Mesendoderm (in vitro differentiated cells): Measurements from ENCODE around the gene EXOC7.

ENCODE experiments used
- DNase-seq: peaks from one replicate; pipeline ENCODE4 v3.0.0; 2013
- H2AK5ac ChIP-seq: 2 replicates; pipeline ENCODE4 v1.6.1; 2013; ENCODE audit warnings: low read length, inconsistent platforms
- H2BK120ac ChIP-seq: 2 replicates; pipeline ENCODE4 v1.6.1; 2013; ENCODE audit warnings: low read depth, mild to moderate bottlenecking, low read length, moderate library complexity, mixed read lengths
- H2BK15ac ChIP-seq: replicated peaks from 2 replicates; pipeline ENCODE4 v1.6.1; 2013; ENCODE audit warnings: low read depth, mild to moderate bottlenecking, moderate library complexity
- H2BK5ac ChIP-seq: 2 replicates; pipeline ENCODE4 v1.6.1; 2013; ENCODE audit warnings: low read length, inconsistent platforms
- H3K18ac ChIP-seq: 2 replicates; pipeline ENCODE4 v1.6.1; 2013; ENCODE audit warnings: mild to moderate bottlenecking, low read length, mixed read lengths
- H3K23ac ChIP-seq: one replicate; pipeline ENCODE4 v1.6.1; 2013; ENCODE audit warnings: low read length
- H3K27ac ChIP-seq: 2 replicates; pipeline ENCODE4 v1.5.1; 2013; ENCODE audit warnings: low read depth, mild to moderate bottlenecking, inconsistent platforms, low read length, moderate library complexity
- H3K27me3 ChIP-seq: 2 replicates; pipeline ENCODE4 v1.6.1; 2013; ENCODE audit warnings: low read length, control low read depth, mild to moderate bottlenecking, inconsistent platforms; ENCODE audit not compliant: insufficient read depth, poor library complexity
- H3K36me3 ChIP-seq: 2 replicates; pipeline ENCODE4 v1.6.1; 2013; ENCODE audit warnings: low read length, inconsistent platforms; ENCODE audit not compliant: control insufficient read depth, insufficient read depth
- H3K4ac ChIP-seq: one replicate; pipeline ENCODE4 v1.6.1; 2013; ENCODE audit warnings: low read depth, mild to moderate bottlenecking, low read length, moderate library complexity
- H3K4me1 ChIP-seq: 2 replicates; pipeline ENCODE4 v1.6.1; 2013; ENCODE audit warnings: low read depth, low read length, inconsistent platforms; ENCODE audit not compliant: control insufficient read depth
- H3K4me2 ChIP-seq: 2 replicates; pipeline ENCODE4 v1.6.1; 2013; ENCODE audit warnings: low read length
- H3K4me3 ChIP-seq: 2 replicates; pipeline ENCODE4 v1.5.1; 2013; ENCODE audit warnings: mild to moderate bottlenecking, low read length
- H3K56ac ChIP-seq: one replicate; pipeline ENCODE4 v1.6.1; 2013; ENCODE audit warnings: low read length
- H3K79me1 ChIP-seq: 2 replicates; pipeline ENCODE4 v1.6.1; 2013; ENCODE audit warnings: low read length, inconsistent platforms
- H3K79me2 ChIP-seq: 2 replicates; pipeline ENCODE4 v1.6.1; 2013; ENCODE audit warnings: mild to moderate bottlenecking, low read length; ENCODE audit not compliant: control insufficient read depth, insufficient read depth
- H3K9ac ChIP-seq: 2 replicates; pipeline ENCODE4 v1.6.1; 2013; ENCODE audit warnings: low read length, inconsistent platforms
- H4K5ac ChIP-seq: one replicate; pipeline ENCODE4 v1.6.1; 2013; ENCODE audit warnings: low read length
- H4K8ac ChIP-seq: one replicate; pipeline ENCODE4 v1.6.1; 2013; ENCODE audit warnings: low read depth, mild to moderate bottlenecking, control low read depth, low read length, moderate library complexity
- WGBS: extraction: QIAGEN DNeasy Blood & Tissue Kit; methylation state at CpG from one replicate; pipeline ENCODE4 v1.1.7; 2013; ENCODE audit warnings: low lambda C conversion rate, missing lambda C conversion rate; ENCODE audit not compliant: insufficient coverage; ENCODE audit errors: extremely low coverage; 5-methylcytosine and 5-hydroxymethylcytosine counted together

EXOC7 gene

GRCh38 chr17:76053246-76054111, 50.1 kb downstream of the EXOC7 start:
- DNase-seq = no peak
- Histone ChIP-seq H3K9ac (no peak overlapping the region), H4K8ac (no peak overlapping the region), H4K5ac (no peak overlapping the region), H3K27me3 (no peaks in the 10 kb centered on the region), H3K4ac (no peak overlapping the region), H3K4me1 (no peaks in the 10 kb centered on the region), H3K27ac (no peak overlapping the region), H2BK5ac (no peak overlapping the region), H3K36me3 (peaks cover 18% of the 10 kb centered on the region), H3K23ac (no peak overlapping the region), H3K18ac (no peak overlapping the region), H2BK120ac (no peak overlapping the region), H2BK15ac (no peak overlapping the region), H3K79me1 (no peaks in the 10 kb centered on the region), H3K4me3 (no peak overlapping the region), H3K56ac (no peak overlapping the region), H3K79me2 (no peaks in the 10 kb centered on the region), H3K4me2 (no peak overlapping the region), H2AK5ac (no peak overlapping the region)
- WGBS = no CpG with 5 or more reads among the region's 17 CpGs

DNA sequence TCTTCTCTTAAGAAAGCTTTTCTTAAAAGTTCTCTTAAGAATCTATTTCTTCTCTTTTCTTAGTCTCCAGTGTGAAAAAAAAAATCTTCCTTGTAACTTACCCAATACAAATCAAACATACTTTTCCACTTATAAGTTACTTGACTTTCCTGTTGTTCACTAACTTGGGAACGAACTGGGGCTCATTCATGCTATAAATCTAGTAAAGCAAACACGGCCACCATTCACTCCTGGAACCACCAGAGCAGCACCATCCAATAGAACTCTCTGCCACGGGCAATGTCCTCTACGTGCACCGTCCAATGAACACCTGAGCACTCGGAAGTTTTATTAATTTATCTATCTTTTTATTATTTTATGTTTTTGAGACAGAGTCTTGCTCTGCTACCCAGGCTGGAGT, 52.0 kb downstream of the EXOC7 start:
- Histone ChIP-seq H3K56ac (no peak overlapping the region), H3K4me3 (no peak overlapping the region), H3K4me2 (no peak overlapping the region), H2BK15ac (no peak overlapping the region), H4K5ac (no peak overlapping the region), H2AK5ac (no peak overlapping the region), H3K27me3 (no peaks in the 10 kb centered on the region), H3K79me2 (no peaks in the 10 kb centered on the region), H2BK5ac (no peak overlapping the region), H3K36me3 (peaks cover 18% of the 10 kb centered on the region), H3K23ac (no peak overlapping the region), H3K4ac (no peak overlapping the region), H4K8ac (no peak overlapping the region), H3K27ac (no peak overlapping the region), H3K4me1 (no peaks in the 10 kb centered on the region), H2BK120ac (no peak overlapping the region), H3K9ac (no peak overlapping the region), H3K18ac (no peak overlapping the region), H3K79me1 (peaks cover 1% of the 10 kb centered on the region)
- no CpG with 5 or more reads among the region's 6 CpGs for WGBS
- no peak for DNase-seq

DNA sequence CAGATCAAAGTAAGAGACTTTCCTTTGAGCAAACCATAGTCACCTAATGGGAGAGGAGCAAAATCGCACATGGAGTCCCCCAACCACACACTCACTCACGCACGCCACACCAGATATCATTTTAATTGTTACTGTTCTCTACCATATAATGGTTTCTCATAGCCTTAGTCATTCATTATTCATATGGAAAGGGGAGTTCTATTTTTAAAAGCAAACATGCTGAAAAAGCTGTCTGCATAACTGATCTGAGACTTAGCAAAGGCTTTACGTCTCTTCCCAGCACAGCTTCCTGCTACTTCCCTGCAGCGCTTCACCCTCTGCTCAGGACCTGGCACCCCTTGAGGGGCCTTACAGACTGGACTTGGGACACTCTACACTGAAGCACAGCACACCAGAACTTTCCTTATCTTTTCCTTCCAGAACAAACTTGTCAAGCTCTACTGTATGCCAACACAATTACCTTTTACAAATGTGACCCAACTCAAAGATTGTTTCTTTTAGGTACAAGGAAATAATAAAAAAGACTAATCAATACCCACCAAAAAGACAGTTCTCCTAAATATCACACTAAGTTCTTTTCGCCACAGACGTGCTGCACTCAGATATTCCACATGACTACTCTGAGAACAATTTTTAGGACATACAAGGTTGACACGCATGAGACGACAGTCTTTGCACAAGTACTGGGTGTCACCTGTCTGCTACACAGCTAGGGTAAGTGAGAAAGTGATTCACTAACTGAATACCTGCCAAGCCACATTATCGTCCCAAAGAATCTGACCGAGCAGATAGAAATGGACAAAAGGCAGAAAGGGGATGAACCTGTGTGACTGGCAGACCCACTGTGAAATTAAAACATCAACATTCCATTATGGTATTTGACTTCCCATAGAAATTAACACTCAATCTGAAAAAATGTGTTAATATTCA, 52.8 kb downstream of the EXOC7 start:
- H3K36me3 ChIP-seq = peaks cover 18% of the 10 kb centered on the region
- H2BK5ac ChIP-seq = no peak overlapping the region

GRCh38 chr17:76049836-76050537, 53.6 kb downstream of the EXOC7 start:
- Histone ChIP-seq H3K4me2 (no peak overlapping the region), H2BK120ac (no peak overlapping the region), H2AK5ac (no peak overlapping the region), H4K5ac (no peak overlapping the region), H3K79me1 (peaks cover 1% of the 10 kb centered on the region), H3K23ac (no peak overlapping the region), H3K56ac (no peak overlapping the region), H3K18ac (no peak overlapping the region), H4K8ac (no peak overlapping the region), H3K36me3 (peaks cover 18% of the 10 kb centered on the region), H3K4me3 (no peak overlapping the region), H3K9ac (no peak overlapping the region), H3K4ac (no peak overlapping the region), H3K4me1 (no peaks in the 10 kb centered on the region), H3K27me3 (no peaks in the 10 kb centered on the region), H2BK5ac (no peak overlapping the region), H3K79me2 (no peaks in the 10 kb centered on the region), H3K27ac (no peak overlapping the region), H2BK15ac (no peak overlapping the region)
- no CpG with 5 or more reads among the region's 15 CpGs for WGBS
- DNase-seq = no peak

More for the DNA sequence above, 52.8 kb downstream of the EXOC7 start:
- no peak overlapping the region for H4K8ac ChIP-seq
- H3K56ac ChIP-seq = no peak overlapping the region
- no peak overlapping the region for H3K4me3 ChIP-seq
- no peaks in the 10 kb centered on the region for H3K27me3 ChIP-seq
- 100% methylated on average over 2 of the region's 11 CpGs for WGBS
- H3K4me1 ChIP-seq = no peaks in the 10 kb centered on the region
- no peak overlapping the region for H2BK15ac ChIP-seq
- H3K4ac ChIP-seq = no peak overlapping the region
- H3K23ac ChIP-seq = no peak overlapping the region
- no peak for DNase-seq
- H3K4me2 ChIP-seq = no peak overlapping the region
- no peak overlapping the region for H4K5ac ChIP-seq
- H3K79me1 ChIP-seq = peaks cover 1% of the 10 kb centered on the region
- H3K18ac ChIP-seq = no peak overlapping the region
- H3K79me2 ChIP-seq = no peaks in the 10 kb centered on the region
- H2BK120ac ChIP-seq = no peak overlapping the region
- H3K9ac ChIP-seq = no peak overlapping the region
- no peak overlapping the region for H3K27ac ChIP-seq
- H2AK5ac ChIP-seq = no peak overlapping the region

DNA sequence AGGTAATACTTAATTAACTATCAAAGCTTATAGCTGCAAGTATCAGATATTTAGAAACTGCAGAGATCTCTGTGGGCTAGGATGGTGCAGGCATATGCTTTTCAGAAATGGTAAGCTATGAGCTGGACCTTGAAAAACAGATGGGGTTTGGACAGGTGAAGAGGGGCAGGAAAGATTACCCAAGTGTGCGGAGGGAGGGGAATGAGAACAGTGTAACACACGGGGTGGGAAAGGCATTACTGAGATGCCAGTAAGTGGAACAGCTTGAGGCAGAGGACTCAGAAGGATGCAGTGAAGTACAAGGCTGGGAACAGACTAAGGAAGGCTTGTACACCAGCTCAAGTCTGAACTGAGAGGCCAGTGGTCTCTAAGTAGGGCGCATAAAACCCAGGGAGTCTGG, 54.3 kb downstream of the EXOC7 start:
- Histone ChIP-seq H3K4ac (no peak overlapping the region), H3K79me1 (peaks cover 1% of the 10 kb centered on the region), H3K27me3 (no peaks in the 10 kb centered on the region), H2BK15ac (no peak overlapping the region), H3K4me3 (no peak overlapping the region), H3K36me3 (peaks cover 21% of the 10 kb centered on the region), H3K18ac (no peak overlapping the region), H3K27ac (no peak overlapping the region), H2BK120ac (no peak overlapping the region), H4K5ac (no peak overlapping the region), H3K4me1 (no peaks in the 10 kb centered on the region), H3K56ac (no peak overlapping the region), H2AK5ac (no peak overlapping the region), H2BK5ac (no peak overlapping the region), H3K79me2 (no peaks in the 10 kb centered on the region), H3K9ac (no peak overlapping the region), H3K23ac (no peak overlapping the region), H3K4me2 (no peak overlapping the region), H4K8ac (no peak overlapping the region)
- DNase-seq = no peak
- WGBS = no CpG with 5 or more reads among the region's 3 CpGs
